SK-N-SH (cell line): ENCODE measurements around the gene TFR2. TPM values are rescaled to one million over a fixed set of nuclear protein-coding genes. Genes with fewer than 3 reads are reported as not detected.

Experiments
- CTCF ChIA-PET: fragments of 300-600, 350-600 bp; formaldehyde crosslinking; extraction: SDS; loops from one replicate; lab custom pipeline; 2021; lab: Yijun Ruan, JAX
- POLR2A ChIA-PET: fragments of 350-600 bp; sonication (Branson Sonifier 250); formaldehyde crosslinking; extraction: SDS; loops from one replicate; lab custom pipeline; 2020; ENCODE audit warnings: antibody characterized with exemption, inconsistent platforms; lab: Yijun Ruan, JAX
- DNase-seq: peaks from one replicate; pipeline ENCODE4 v3.0.0; 2012
- H2AFZ ChIP-seq: fragments of 200-600 bp; sonication (generic); 2 replicates; pipeline ENCODE4 v1.8.1; 2016; ENCODE audit warnings: antibody characterized with exemption, mild to moderate bottlenecking, low read depth
- H3F3A ChIP-seq: fragments of 200-600 bp; sonication (generic); replicated peaks from 2 replicates; pipeline ENCODE3; 2016; ENCODE audit warnings: antibody characterized with exemption, mild to moderate bottlenecking; ENCODE audit not compliant: insufficient read depth
- H3K27ac ChIP-seq, 2 experiments: fragments of 200-500 bp in 1 of 2; fragments of 200-600 bp in 1 of 2; sonication (Bioruptor generic) in 1 of 2; sonication (generic), shearing (Covaris generic) in 1 of 2; 2 replicates each; pipeline versions ENCODE4 v1.5.1 to v1.6.1; 2014 to 2016; ENCODE audit warnings: low read depth in 2 of 2, inconsistent platforms in 1 of 2, low read length in 1 of 2, mild to moderate bottlenecking in 1 of 2, mixed read lengths in 1 of 2
- H3K27me3 ChIP-seq: fragments of 200-600 bp; sonication (generic), shearing (Covaris generic); 2 replicates; pipeline ENCODE4 v1.6.1; 2016; ENCODE audit warnings: mixed run types; ENCODE audit not compliant: insufficient read depth
- H3K36me3 ChIP-seq, 2 experiments: fragments of 200-500 bp in 1 of 2; fragments of 200-600 bp in 1 of 2; sonication (Bioruptor generic) in 1 of 2; sonication (generic) in 1 of 2; replicated peaks in 1 of 2; 2 replicates each; pipeline versions ENCODE3 to v1.5.1; 2014 to 2016; ENCODE audit warnings: low read length in 1 of 2, mild to moderate bottlenecking in 1 of 2; ENCODE audit not compliant: insufficient read depth in 2 of 2, control insufficient read depth in 1 of 2
- H3K4me1 ChIP-seq, 2 experiments: fragments of 200-500 bp in 1 of 2; fragments of 200-600 bp in 1 of 2; sonication (Bioruptor generic) in 1 of 2; sonication (generic), shearing (Covaris generic) in 1 of 2; 2 replicates each; pipeline versions ENCODE4 v1.5.1 to v1.6.1; 2014 to 2016; ENCODE audit warnings: low read depth in 1 of 2, low read length in 1 of 2, mixed run types in 1 of 2; ENCODE audit not compliant: insufficient read depth in 2 of 2, control insufficient read depth in 1 of 2
- H3K4me2 ChIP-seq: fragments of 200-600 bp; sonication (generic), shearing (Covaris generic); 2 replicates; pipeline ENCODE4 v1.6.1; 2017; ENCODE audit warnings: mixed run types
- H3K4me3 ChIP-seq, 2 experiments: fragments of 200-500 bp in 1 of 2; fragments of 200-600 bp in 1 of 2; sonication (Bioruptor generic) in 1 of 2; sonication (generic), shearing (Covaris generic) in 1 of 2; 2 replicates each; pipeline versions ENCODE4 v1.5.1 to v1.8.1; 2014 to 2016; ENCODE audit warnings: low read depth in 2 of 2, inconsistent platforms in 1 of 2, low read length in 1 of 2, mild to moderate bottlenecking in 1 of 2, mixed read lengths in 1 of 2, moderate library complexity in 1 of 2
- H3K79me2 ChIP-seq: fragments of 200-600 bp; sonication (generic); 2 replicates; pipeline ENCODE4 v1.8.1; 2017; ENCODE audit warnings: mild to moderate bottlenecking; ENCODE audit not compliant: insufficient read depth
- H3K9ac ChIP-seq: fragments of 200-600 bp; sonication (generic); 2 replicates; pipeline ENCODE4 v1.6.1; 2017; ENCODE audit warnings: mixed run types
- H3K9me2 ChIP-seq: fragments of 200-600 bp; sonication (generic); 2 replicates; pipeline ENCODE4 v1.6.1; 2017; ENCODE audit warnings: mixed run types
- H3K9me3 ChIP-seq: fragments of 200-600 bp; sonication (generic); 2 replicates; pipeline ENCODE4 v1.6.1; 2017; ENCODE audit warnings: mixed run types, mild to moderate bottlenecking, moderate library complexity
- H4K20me1 ChIP-seq: fragments of 200-600 bp; sonication (generic); 2 replicates; pipeline ENCODE4 v1.6.1; 2017; ENCODE audit warnings: mild to moderate bottlenecking, mixed run types; ENCODE audit not compliant: insufficient read depth
- ELF1 ChIP-seq: IDR thresholded peaks from 2 replicates; pipeline ENCODE4 v1.4.0; 2012
- FOSL2 ChIP-seq: IDR thresholded peaks from 2 replicates; pipeline ENCODE4 v1.4.0; 2012; ENCODE audit warnings: low read depth, mild to moderate bottlenecking, moderate library complexity, borderline replicate concordance
- FOXJ3 ChIP-seq: sonication (generic); formaldehyde crosslinking; IDR thresholded peaks from 2 replicates; pipeline ENCODE4 v1.5.1; 2020; ENCODE audit warnings: mild to moderate bottlenecking, missing genetic modification reagents
- GABPA ChIP-seq: IDR thresholded peaks from 2 replicates; pipeline ENCODE4 v1.4.0; 2012; ENCODE audit warnings: low read depth, mild to moderate bottlenecking
- GATA2 ChIP-seq: sonication (generic); formaldehyde crosslinking; IDR thresholded peaks from 2 replicates; pipeline ENCODE4 v1.5.0; 2020; ENCODE audit warnings: mild to moderate bottlenecking, missing genetic modification reagents
- MEF2A ChIP-seq: IDR thresholded peaks from 2 replicates; pipeline ENCODE4 v1.4.0; 2012; ENCODE audit warnings: low read depth, borderline replicate concordance
- RAD21 ChIP-seq: IDR thresholded peaks from 2 replicates; pipeline ENCODE4 v1.6.1; 2012; ENCODE audit warnings: mild to moderate bottlenecking, low read length
- REST ChIP-seq: IDR thresholded peaks from 2 replicates; pipeline ENCODE4 v1.6.1; 2012; ENCODE audit warnings: mild to moderate bottlenecking, low read depth, low read length, moderate library complexity
- TCF12 ChIP-seq: IDR thresholded peaks from 2 replicates; pipeline ENCODE4 v1.4.0; 2012
- TEAD4 ChIP-seq: IDR thresholded peaks from 2 replicates; pipeline ENCODE4 v1.4.0; 2012; ENCODE audit warnings: mild to moderate bottlenecking, borderline replicate concordance; ENCODE audit not compliant: insufficient read depth
- USF1 ChIP-seq: IDR thresholded peaks from 2 replicates; pipeline ENCODE4 v1.4.0; 2012; ENCODE audit warnings: low read depth, borderline replicate concordance
- ZBTB33 ChIP-seq: IDR thresholded peaks from 2 replicates; pipeline ENCODE4 v1.4.0; 2012; ENCODE audit warnings: low read depth, borderline replicate concordance
- WGBS: methylation state at CpG from one replicate; pipeline ENCODE4 v1.1.6; 2017; ENCODE audit warnings: low lambda C conversion rate; 5-methylcytosine and 5-hydroxymethylcytosine counted together
- polyA plus RNA-seq, 3 experiments: library from polyadenylated mRNA; depleted of rRNA; stranded (reverse); fragments of >200 nt; gene quantifications; 2 replicates each; pipeline ENCODE4 v1.2.3, GENCODE V29; 2012

TFR2 gene
- polyA plus RNA-seq, 1 of the 3 experiments (the other 2 are of a cell fraction): 0.30 TPM

GRCh38 chr7:100687261-100687660 lies 45.9 kb upstream of the TFR2 start:
- Histone ChIP-seq H3K9me3 (no peaks in the 10 kb centered on the region), H3K4me2 (no peak overlapping the region), H3F3A (peaks cover 13% of the 10 kb centered on the region)
- POLR2A ChIA-PET: no interaction called here
- DNase-seq: no peak
- TF ChIP-seq USF1 (no peak), GABPA (no peak), TCF12 (no peak), ZBTB33 (no peak), FOXJ3 (CRISPR knock-in tag) (no peak), TEAD4 (no peak), RAD21 (no peak)
- TF ChIP-seq, all 33 proteins: peak for 0
- Histone ChIP-seq H3K79me2 (peaks cover 41% of the 10 kb centered on the region), H2AFZ (no peak overlapping the region), H4K20me1 (peaks cover 48% of the 10 kb centered on the region), H3K27ac (no peak overlapping the region), H3K27me3 (no peaks in the 10 kb centered on the region), H3K9ac (no peak overlapping the region), H3K4me3 (no peak overlapping the region), H3K4me1 (peaks cover 11 to 15% of the 10 kb centered on the region in 2 experiments), H3K36me3 (peaks cover 13 to 72% of the 10 kb centered on the region in 2 experiments), H3K9me2 (no peaks in the 10 kb centered on the region)
- CTCF ChIA-PET: interaction anchor here (8.3 to 11.0 kb wide), 3 partner anchors 17 to 124 kb away, joined by 108 to 147 read pairs (median 119); partner anchors contain the start of genes MOSPD3 and POP7
- 95% methylated on average over 21 of the region's 22 CpGs for WGBS

- H2AFZ ChIP-seq: no peak overlapping the region
- no peak for TF ChIP-seq ELF1
- TF ChIP-seq TCF12: no peak
- TF ChIP-seq FOSL2: no peak
- TF ChIP-seq REST: no peak
- no peak for TF ChIP-seq MEF2A
- TF ChIP-seq GATA2: no peak
- H3K9ac ChIP-seq: no peak overlapping the region
- H3K27ac ChIP-seq: no peak overlapping the region
- peaks cover 13% of the 10 kb centered on the region for H3F3A ChIP-seq
- ChIA-PET POLR2A (no interaction called here), CTCF (interaction anchor here (1.0 to 3.5 kb wide), 3 partner anchors 12 to 168 kb away, joined by 3 to 23 read pairs (median 3); partner anchors contain the start of gene POP7)
- no peaks in the 10 kb centered on the region for H3K9me2 ChIP-seq
- no peaks in the 10 kb centered on the region for H3K27me3 ChIP-seq
- no peaks in the 10 kb centered on the region for H3K9me3 ChIP-seq
- H3K4me2 ChIP-seq: no peak overlapping the region
- H3K4me3 ChIP-seq: no peak overlapping the region
- H3K79me2 ChIP-seq: peaks cover 37% of the 10 kb centered on the region
- WGBS: 92% methylated on average over 17 of the region's 17 CpGs
- H4K20me1 ChIP-seq: peaks cover 47% of the 10 kb centered on the region
- no peak for DNase-seq
- peaks cover 7 to 10% of the 10 kb centered on the region in 2 experiments; a peak in 2 of 4 replicates for H3K4me1 ChIP-seq
- peaks cover 15 to 76% of the 10 kb centered on the region in 2 experiments for H3K36me3 ChIP-seq
Observed at GRCh38 chr7:100686822-100687211, 45.5 kb upstream of the TFR2 start.
